ENCODE measurements around the gene APOL5. TPM values are rescaled to one million over a fixed set of nuclear protein-coding genes. Genes with fewer than 3 reads are reported as not detected.

The APOL5 gene, protein sequence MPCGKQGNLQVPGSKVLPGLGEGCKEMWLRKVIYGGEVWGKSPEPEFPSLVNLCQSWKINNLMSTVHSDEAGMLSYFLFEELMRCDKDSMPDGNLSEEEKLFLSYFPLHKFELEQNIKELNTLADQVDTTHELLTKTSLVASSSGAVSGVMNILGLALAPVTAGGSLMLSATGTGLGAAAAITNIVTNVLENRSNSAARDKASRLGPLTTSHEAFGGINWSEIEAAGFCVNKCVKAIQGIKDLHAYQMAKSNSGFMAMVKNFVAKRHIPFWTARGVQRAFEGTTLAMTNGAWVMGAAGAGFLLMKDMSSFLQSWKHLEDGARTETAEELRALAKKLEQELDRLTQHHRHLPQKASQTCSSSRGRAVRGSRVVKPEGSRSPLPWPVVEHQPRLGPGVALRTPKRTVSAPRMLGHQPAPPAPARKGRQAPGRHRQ
- 0.44 TPM for total RNA-seq

DNA sequence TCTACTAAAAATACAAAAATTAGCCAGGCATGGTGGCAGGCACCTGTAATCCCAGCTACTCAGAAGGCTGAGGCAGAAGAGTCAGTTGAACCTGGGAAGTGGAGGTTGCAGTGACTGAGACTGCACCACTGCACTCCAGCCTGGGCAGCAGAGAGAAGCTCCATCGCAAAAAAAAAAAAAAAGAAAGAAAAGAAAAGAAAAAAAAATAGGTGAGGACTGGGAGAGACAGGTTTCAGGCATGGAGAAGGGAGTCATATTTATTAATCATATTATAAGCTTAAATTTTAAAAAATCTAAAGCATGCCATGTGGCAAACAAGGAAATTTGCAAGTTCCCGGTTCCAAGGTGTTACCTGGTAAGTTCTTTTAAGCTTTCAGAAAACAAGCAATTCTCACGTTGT is at the start of gene APOL5:
Gene APOL5 (plus strand): TSS at position 301 of the 400 bp plus-strand sequence. CDS start 0 bp downstream, at position 301.

Other genes starting within 250 kb of the APOL5 start
- 1.0 TPM for gene RASD2, start 177.0 kb upstream of the APOL5 start, total RNA-seq
- gene MB, start 100.5 kb upstream of the APOL5 start, total RNA-seq, result 39.8 TPM
- 5.7 TPM for gene APOL6, start 69.4 kb upstream of the APOL5 start, total RNA-seq